H9 (cell line): ENCODE measurements around the gene RXRB. TPM values are rescaled to one million over a fixed set of nuclear protein-coding genes. Genes with fewer than 3 reads are reported as not detected.

ENCODE experiments used
- DNase-seq: peaks from one replicate; pipeline ENCODE4 v3.0.0-alpha.2; 2017
- H2AFZ ChIP-seq: one replicate; pipeline ENCODE4 v1.6.1; 2013; ENCODE audit warnings: mild to moderate bottlenecking, low read length, control low read depth, moderate library complexity
- H2AK5ac ChIP-seq: 2 replicates; pipeline ENCODE4 v1.6.1; 2013; ENCODE audit warnings: low read length, control low read depth, mixed read lengths; ENCODE audit not compliant: insufficient read length
- H2BK120ac ChIP-seq: one replicate; pipeline ENCODE4 v1.6.1; 2013; ENCODE audit warnings: low read depth, mild to moderate bottlenecking, low read length, control low read depth, inconsistent platforms; ENCODE audit not compliant: poor library complexity, severe bottlenecking
- H2BK12ac ChIP-seq: 2 replicates; pipeline ENCODE4 v1.6.1; 2013; ENCODE audit warnings: low read length, control low read depth, mixed read lengths, low read depth; ENCODE audit not compliant: insufficient read length
- H2BK15ac ChIP-seq: 2 replicates; pipeline ENCODE4 v1.6.1; 2013; ENCODE audit warnings: low read depth, low read length, control low read depth
- H2BK20ac ChIP-seq: one replicate; pipeline ENCODE4 v1.6.1; 2013; ENCODE audit warnings: low read depth, mild to moderate bottlenecking, low read length, control low read depth, inconsistent platforms; ENCODE audit not compliant: poor library complexity, severe bottlenecking
- H2BK5ac ChIP-seq: 2 replicates; pipeline ENCODE4 v1.6.1; 2013; ENCODE audit warnings: low read length, control low read depth, mixed read lengths; ENCODE audit not compliant: insufficient read length
- H3K14ac ChIP-seq: 2 replicates; pipeline ENCODE4 v1.6.1; 2013; ENCODE audit warnings: low read length, control low read depth; ENCODE audit not compliant: insufficient read depth
- H3K18ac ChIP-seq: 2 replicates; pipeline ENCODE4 v1.6.1; 2013; ENCODE audit warnings: low read depth, mild to moderate bottlenecking, mixed read lengths, low read length, control low read depth; ENCODE audit not compliant: insufficient read length
- H3K23ac ChIP-seq: 2 replicates; pipeline ENCODE4 v1.6.1; 2013; ENCODE audit warnings: low read length, control low read depth, mixed read lengths, low read depth; ENCODE audit not compliant: insufficient read length
- H3K23me2 ChIP-seq: 2 replicates; pipeline ENCODE4 v1.6.1; 2013; ENCODE audit warnings: low read depth, mild to moderate bottlenecking, mixed read lengths, low read length, control low read depth; ENCODE audit not compliant: insufficient read length, poor library complexity, severe bottlenecking
- H3K27ac ChIP-seq: 2 replicates; pipeline ENCODE4 v1.5.1; 2013; ENCODE audit warnings: low read length, control low read depth, mixed read lengths, low read depth; ENCODE audit not compliant: insufficient read length
- H3K27me3 ChIP-seq: 2 replicates; pipeline ENCODE4 v1.6.1; 2013; ENCODE audit warnings: low read length, control low read depth, inconsistent platforms; ENCODE audit not compliant: insufficient read depth
- H3K4ac ChIP-seq: 2 replicates; pipeline ENCODE4 v1.6.1; 2013; ENCODE audit warnings: low read depth, mild to moderate bottlenecking, control low read depth, inconsistent platforms, low read length, moderate library complexity
- H3K4me1 ChIP-seq: 2 replicates; pipeline ENCODE4 v1.6.1; 2013; ENCODE audit warnings: low read length, control low read depth, inconsistent platforms; ENCODE audit not compliant: insufficient read depth
- H3K4me2 ChIP-seq: 2 replicates; pipeline ENCODE4 v1.6.1; 2013; ENCODE audit warnings: low read length, control low read depth, mixed read lengths; ENCODE audit not compliant: insufficient read length, insufficient read depth
- H3K56ac ChIP-seq: 2 replicates; pipeline ENCODE4 v1.6.1; 2013; ENCODE audit warnings: low read depth, mild to moderate bottlenecking, mixed read lengths, low read length, control low read depth; ENCODE audit not compliant: insufficient read length
- H3K79me1 ChIP-seq: 2 replicates; pipeline ENCODE4 v1.6.1; 2013; ENCODE audit warnings: low read depth, mild to moderate bottlenecking, moderate library complexity, low read length, control low read depth, inconsistent platforms; ENCODE audit not compliant: insufficient read depth, poor library complexity, severe bottlenecking
- H3K79me2 ChIP-seq: 2 replicates; pipeline ENCODE4 v1.6.1; 2013; ENCODE audit warnings: low read length, control low read depth, inconsistent platforms; ENCODE audit not compliant: insufficient read depth
- H3K9ac ChIP-seq: 2 replicates; pipeline ENCODE4 v1.6.1; 2013; ENCODE audit warnings: low read length, control low read depth, mixed read lengths; ENCODE audit not compliant: insufficient read length; ENCODE audit errors: extremely low read depth
- H3K9me3 ChIP-seq: one replicate; pipeline ENCODE4 v1.6.1; 2013; ENCODE audit warnings: low read depth, low read length, inconsistent platforms; ENCODE audit not compliant: control insufficient read depth
- H3T11ph ChIP-seq: one replicate; pipeline ENCODE4 v1.6.1; 2013; ENCODE audit warnings: mild to moderate bottlenecking, low read length, control low read depth, inconsistent platforms
- H4K20me1 ChIP-seq: one replicate; pipeline ENCODE4 v1.6.1; 2013; ENCODE audit not compliant: control insufficient read depth, insufficient read length, insufficient read depth
- H4K5ac ChIP-seq: 2 replicates; pipeline ENCODE4 v1.6.1; 2013; ENCODE audit warnings: low read depth, mild to moderate bottlenecking, mixed read lengths, low read length, control low read depth; ENCODE audit not compliant: insufficient read length
- H4K8ac ChIP-seq: replicated peaks from 2 replicates; pipeline ENCODE4 v1.6.1; 2013; ENCODE audit warnings: low read length, control low read depth, mixed read lengths, low read depth; ENCODE audit not compliant: insufficient read length
- H4K91ac ChIP-seq: 2 replicates; pipeline ENCODE4 v1.6.1; 2013; ENCODE audit warnings: low read depth, mild to moderate bottlenecking, moderate library complexity, mixed read lengths, low read length, control low read depth; ENCODE audit not compliant: insufficient read length
- H3K27ac Mint-ChIP-seq, 3 experiments: 2 replicates in 2 of 3; 3 replicates in 1 of 3; pipeline ENCODE4 v1.8.0; 2020 to 2021; ENCODE audit warnings: mixed read lengths in 3 of 3, mild to moderate bottlenecking in 1 of 3, moderate library complexity in 1 of 3
- H3K27me3 Mint-ChIP-seq: 2 replicates; pipeline ENCODE4 v1.8.0; 2021; ENCODE audit warnings: low read depth, mild to moderate bottlenecking, moderate library complexity, mixed read lengths
- H3K36me3 Mint-ChIP-seq, 3 experiments: 2 replicates in 2 of 3; 3 replicates in 1 of 3; pipeline ENCODE4 v1.8.0; 2020 to 2021; ENCODE audit warnings: low read depth in 3 of 3, mixed read lengths in 3 of 3; ENCODE audit not compliant: insufficient read depth in 1 of 3
- H3K4me1 Mint-ChIP-seq, 2 experiments: 2 replicates each; pipeline ENCODE4 v1.8.0; 2020; ENCODE audit warnings: mixed read lengths in 2 of 2
- H3K4me3 Mint-ChIP-seq, 2 experiments: 2 replicates in 1 of 2; 3 replicates in 1 of 2; pipeline ENCODE4 v1.8.0; 2020 to 2021; ENCODE audit warnings: mild to moderate bottlenecking in 2 of 2, mixed read lengths in 2 of 2, moderate library complexity in 1 of 2
- H3K9me3 Mint-ChIP-seq, 2 experiments: 2 replicates in 1 of 2; 3 replicates in 1 of 2; pipeline ENCODE4 v1.8.0; 2020; ENCODE audit warnings: mild to moderate bottlenecking in 2 of 2, mixed read lengths in 2 of 2, moderate library complexity in 1 of 2
- WGBS: extraction: QIAGEN DNeasy Blood & Tissue Kit; methylation state at CpG from one replicate; pipeline ENCODE4 v1.1.7; 2013; ENCODE audit warnings: missing lambda C conversion rate, low lambda C conversion rate, mixed read lengths; ENCODE audit not compliant: insufficient read length; ENCODE audit errors: extremely low coverage; 5-methylcytosine and 5-hydroxymethylcytosine counted together
- total RNA-seq: library from RNA; stranded (reverse); gene quantifications from 2 replicates; pipeline ENCODE4 v1.2.1, GENCODE V29; 2021
- TF ChIP-seq, protein P1 (sequence below): fragments of 200-600 bp; sonication (generic); conservative IDR thresholded peaks from 3 replicates; pipeline ENCODE4 v1.8.0; 2021; ENCODE audit warnings: antibody characterized with exemption, mild to moderate bottlenecking

The RXRB gene
- total RNA-seq, 1 experiment from 2014 or later = 14.8 TPM

DNA sequence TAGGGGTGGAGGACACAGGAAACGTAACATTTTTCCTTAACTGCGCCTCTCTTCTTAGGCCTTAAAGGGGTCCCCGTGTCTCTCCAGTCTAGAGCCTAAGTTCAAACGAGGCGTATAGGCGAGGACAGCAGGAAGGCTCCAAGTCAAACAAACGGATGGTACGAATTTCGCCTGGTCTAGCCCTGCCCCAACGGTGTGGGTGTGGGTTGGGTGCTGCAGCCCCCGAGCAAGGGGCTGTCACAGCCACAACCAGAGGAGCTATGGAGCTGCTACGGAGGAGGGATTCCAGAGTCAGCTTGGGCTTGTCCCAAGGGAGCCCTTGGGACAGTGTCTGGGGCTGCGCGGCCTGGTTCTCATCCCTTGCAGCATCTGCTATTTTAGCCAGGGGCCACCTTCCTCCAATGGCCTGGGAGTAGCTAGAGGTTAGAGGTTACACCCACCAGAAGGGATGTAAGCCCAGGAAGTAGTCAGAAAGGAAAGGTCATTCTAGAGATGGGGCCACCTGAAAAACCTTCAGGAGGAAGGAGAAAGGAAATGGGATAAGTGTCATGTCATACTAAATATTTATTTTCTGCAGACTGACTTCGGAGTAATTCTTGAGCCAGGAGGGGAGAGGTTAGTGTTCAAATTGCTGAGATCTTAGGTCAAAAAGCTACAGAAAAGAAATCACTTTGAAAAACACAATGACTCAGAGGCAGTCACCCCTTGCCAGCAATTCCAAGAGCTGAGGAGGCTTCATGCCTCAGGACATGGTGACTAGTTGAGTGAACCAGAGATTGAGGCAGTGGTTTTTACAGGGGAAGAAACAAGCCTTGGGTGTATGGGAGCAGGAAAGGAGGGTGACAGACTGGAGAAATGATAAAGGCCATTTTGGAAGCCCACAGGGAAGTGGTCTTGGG is 49.5 kb upstream of the RXRB start:
- Mint-ChIP-seq H3K9me3 (no peaks in the 10 kb centered on the region; a peak in 1 of 5 replicates), H3K4me1 (peaks cover 20 to 22% of the 10 kb centered on the region in 2 experiments), H3K27ac (peak overlapping the region in 2 of 3 experiments; percentile 57 to 76; a peak in 3 of 7 replicates), H3K4me3 (peak overlapping the region; percentile 74 to 83), H3K36me3 (peaks cover 8 to 24% (median 20%) of the 10 kb centered on the region in 3 experiments; a peak in 6 of 7 replicates), H3K27me3 (peaks cover 37% of the 10 kb centered on the region)
- Histone ChIP-seq H2AFZ (no peak overlapping the region), H4K8ac (no peak overlapping the region), H2BK5ac (no peak overlapping the region), H3K18ac (peak overlapping the region; percentile 66), H4K91ac (no peak overlapping the region), H3K27ac (no peak overlapping the region), H2BK20ac (no peak overlapping the region), H3K79me2 (no peaks in the 10 kb centered on the region), H3K4ac (no peak overlapping the region), H3K79me1 (no peaks in the 10 kb centered on the region), H2BK12ac (no peak overlapping the region), H3K14ac (peak overlapping the region; percentile 41), H2BK15ac (no peak overlapping the region), H4K20me1 (no peaks in the 10 kb centered on the region), H3K9ac (peak overlapping the region; percentile 58), H3K56ac (no peak overlapping the region), H3K23me2 (peaks cover 17% of the 10 kb centered on the region), H2BK120ac (no peak overlapping the region), H3K4me1 (no peaks in the 10 kb centered on the region; the same call in 1 of the 2 replicates), H2AK5ac (no peak overlapping the region), H4K5ac (no peak overlapping the region), H3K9me3 (no peaks in the 10 kb centered on the region), H3T11ph (no peak overlapping the region), H3K27me3 (no peaks in the 10 kb centered on the region; the same call in 1 of the 2 replicates), H3K23ac (no peak overlapping the region), H3K4me2 (peak overlapping the region; percentile 77)
- no peak for DNase-seq
- TF ChIP-seq, protein P1, sequence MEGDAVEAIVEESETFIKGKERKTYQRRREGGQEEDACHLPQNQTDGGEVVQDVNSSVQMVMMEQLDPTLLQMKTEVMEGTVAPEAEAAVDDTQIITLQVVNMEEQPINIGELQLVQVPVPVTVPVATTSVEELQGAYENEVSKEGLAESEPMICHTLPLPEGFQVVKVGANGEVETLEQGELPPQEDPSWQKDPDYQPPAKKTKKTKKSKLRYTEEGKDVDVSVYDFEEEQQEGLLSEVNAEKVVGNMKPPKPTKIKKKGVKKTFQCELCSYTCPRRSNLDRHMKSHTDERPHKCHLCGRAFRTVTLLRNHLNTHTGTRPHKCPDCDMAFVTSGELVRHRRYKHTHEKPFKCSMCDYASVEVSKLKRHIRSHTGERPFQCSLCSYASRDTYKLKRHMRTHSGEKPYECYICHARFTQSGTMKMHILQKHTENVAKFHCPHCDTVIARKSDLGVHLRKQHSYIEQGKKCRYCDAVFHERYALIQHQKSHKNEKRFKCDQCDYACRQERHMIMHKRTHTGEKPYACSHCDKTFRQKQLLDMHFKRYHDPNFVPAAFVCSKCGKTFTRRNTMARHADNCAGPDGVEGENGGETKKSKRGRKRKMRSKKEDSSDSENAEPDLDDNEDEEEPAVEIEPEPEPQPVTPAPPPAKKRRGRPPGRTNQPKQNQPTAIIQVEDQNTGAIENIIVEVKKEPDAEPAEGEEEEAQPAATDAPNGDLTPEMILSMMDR = no peak
- no CpG with 5 or more reads among the region's 15 CpGs for WGBS
